ENCODE data around the gene CHAD.

Gene CHAD

DNA sequence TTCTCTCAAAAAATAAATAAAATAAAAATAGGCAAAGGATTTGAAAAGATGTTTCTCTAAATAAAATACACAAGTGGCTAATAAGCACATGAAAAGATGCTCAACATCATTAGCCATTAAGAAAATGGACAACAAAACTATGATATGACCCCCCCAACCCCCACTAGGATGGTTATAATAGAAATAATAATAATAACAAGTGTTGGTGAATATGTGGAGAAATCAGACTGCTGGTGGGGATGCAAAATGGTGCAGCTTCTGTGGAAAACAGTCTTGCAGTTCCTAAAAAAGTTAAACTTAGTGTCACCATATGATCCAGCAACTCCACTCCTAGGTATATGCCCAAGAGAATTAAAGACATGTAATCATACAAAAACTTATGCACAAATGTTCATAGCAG, 30.6 kb upstream of the CHAD start:
- Histone ChIP-seq H2BK120ac (ENCODE audit: low read depth, low read length) (no peak overlapping the region), H3K4me1 (ENCODE audit: control insufficient read depth, insufficient read depth, low read depth, low read length) (peaks cover 10% of the 10 kb centered on the region), H3K27me3 (ENCODE audit: control insufficient read depth in 1 of 2, insufficient read depth in 1 of 2, low read length in 2 of 2) (no peaks in the 10 kb centered on the region), H2AK5ac (ENCODE audit: low read length, severe bottlenecking) (no peak overlapping the region), H2BK12ac (ENCODE audit: low read length in 2 of 2) (no peak overlapping the region), H4K8ac (ENCODE audit: low read length) (no peak overlapping the region), H2BK15ac (ENCODE audit: low read depth, poor library complexity, severe bottlenecking) (no peak overlapping the region), H4K91ac (ENCODE audit: low read length) (no peak overlapping the region), H3K9me3 (ENCODE audit: control insufficient read depth, low read length) (no peaks in the 10 kb centered on the region), H3K79me1 (replicated peaks; ENCODE audit: low read length, poor library complexity, severe bottlenecking) (no peaks in the 10 kb centered on the region), H3K36me3 (ENCODE audit: control insufficient read depth in 1 of 2, insufficient read depth in 2 of 2, low read depth in 1 of 2, low read length in 2 of 2) (no peaks in the 10 kb centered on the region), H2AFZ (ENCODE audit: low read depth, low read length) (no peak overlapping the region), H3K27ac (ENCODE audit: low read length, poor library complexity, severe bottlenecking) (no peak overlapping the region), H3K4me3 (ENCODE audit: insufficient read depth in 1 of 2, low read depth in 1 of 2, low read length in 2 of 2) (no peak overlapping the region), H3K4ac (ENCODE audit: low read depth in 1 of 2, low read length in 2 of 2) (no peak overlapping the region), H3K9ac (ENCODE audit: low read length) (no peak overlapping the region), H3K14ac (ENCODE audit: low read length in 2 of 2) (no peak overlapping the region), H3K18ac (ENCODE audit: low read depth in 1 of 2, low read length in 2 of 2) (no peak overlapping the region), H3K4me2 (ENCODE audit: low read length, poor library complexity, severe bottlenecking) (no peak overlapping the region), H2BK5ac (ENCODE audit: low read depth, low read length, poor library complexity, severe bottlenecking) (no peak overlapping the region), H3K23ac (ENCODE audit: low read length in 2 of 2) (no peak overlapping the region)
- DNase-seq: no peak

DNA sequence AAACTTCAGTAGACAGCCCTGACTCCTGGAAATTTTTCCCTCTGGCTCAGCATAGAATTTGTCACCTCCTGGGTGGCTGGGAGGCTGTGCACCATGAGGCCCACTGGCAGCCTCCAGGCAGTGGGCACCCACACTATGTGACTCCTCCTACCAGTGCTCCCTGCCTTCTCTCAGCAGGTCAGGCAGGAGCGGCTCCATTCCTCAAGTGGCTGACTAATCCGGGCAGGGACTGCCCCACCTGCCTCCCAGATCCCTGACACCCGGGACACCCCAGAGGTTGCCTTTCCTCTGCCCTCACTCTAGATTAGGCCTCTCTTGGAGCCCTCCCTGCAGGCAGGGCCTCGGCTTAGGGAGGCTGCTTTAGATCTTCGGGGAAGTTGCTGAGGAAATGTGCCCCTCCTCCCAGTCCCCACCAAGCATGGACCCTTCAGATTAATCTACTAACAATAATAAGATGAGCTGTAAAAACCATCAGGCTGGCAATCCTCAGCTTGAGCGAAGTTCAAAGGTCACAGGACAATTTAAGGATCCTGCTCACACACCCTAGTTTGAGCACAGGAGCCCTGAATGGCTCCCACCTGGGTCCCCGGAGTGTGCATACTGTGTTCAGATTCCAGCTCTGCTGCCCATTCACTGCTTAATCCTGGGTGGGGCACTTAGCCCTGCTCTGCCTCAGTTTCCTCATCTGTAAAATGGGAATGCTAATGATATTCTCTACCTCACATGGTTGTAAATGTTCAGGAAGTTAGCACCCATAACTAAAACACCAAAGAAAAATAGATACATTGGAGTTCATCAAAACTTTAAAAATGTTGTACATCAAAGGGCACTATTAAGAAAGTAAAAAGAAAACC, 29.6 kb upstream of the CHAD start:
- no peak overlapping the region for H3K23ac ChIP-seq (ENCODE audit: low read length in 2 of 2)
- no peak overlapping the region for H3K27ac ChIP-seq (ENCODE audit: low read length, poor library complexity, severe bottlenecking)
- H3K27me3 ChIP-seq (ENCODE audit: control insufficient read depth in 1 of 2, insufficient read depth in 1 of 2, low read length in 2 of 2): no peaks in the 10 kb centered on the region
- WGBS: 80% methylated on average over 7 of the region's 7 CpGs
- no peak overlapping the region for H2BK12ac ChIP-seq (ENCODE audit: low read length in 2 of 2)
- H3K9me3 ChIP-seq (ENCODE audit: control insufficient read depth, low read length): no peaks in the 10 kb centered on the region
- no peak overlapping the region for H2BK5ac ChIP-seq (ENCODE audit: low read depth, low read length, poor library complexity, severe bottlenecking)
- H3K18ac ChIP-seq (ENCODE audit: low read depth in 1 of 2, low read length in 2 of 2): no peak overlapping the region
- no peak overlapping the region for H2BK120ac ChIP-seq (ENCODE audit: low read depth, low read length)
- H3K4ac ChIP-seq (ENCODE audit: low read depth in 1 of 2, low read length in 2 of 2): no peak overlapping the region
- no peak for DNase-seq
- H4K91ac ChIP-seq (ENCODE audit: low read length): no peak overlapping the region
- H3K4me1 ChIP-seq (ENCODE audit: control insufficient read depth, insufficient read depth, low read depth, low read length): no peaks in the 10 kb centered on the region
- no peak overlapping the region for H3K4me2 ChIP-seq (ENCODE audit: low read length, poor library complexity, severe bottlenecking)
- H2AK5ac ChIP-seq (ENCODE audit: low read length, severe bottlenecking): no peak overlapping the region
- H2AFZ ChIP-seq (ENCODE audit: low read depth, low read length): no peak overlapping the region
- H3K36me3 ChIP-seq (ENCODE audit: control insufficient read depth in 1 of 2, insufficient read depth in 2 of 2, low read depth in 1 of 2, low read length in 2 of 2): no peaks in the 10 kb centered on the region
- no peak overlapping the region for H2BK15ac ChIP-seq (ENCODE audit: low read depth, poor library complexity, severe bottlenecking)
- no peak overlapping the region for H3K9ac ChIP-seq (ENCODE audit: low read length)
- H4K8ac ChIP-seq (ENCODE audit: low read length): peak overlapping the region; percentile 19
- no peaks in the 10 kb centered on the region for H3K79me1 ChIP-seq (replicated peaks; ENCODE audit: low read length, poor library complexity, severe bottlenecking)
- no peak overlapping the region for H3K4me3 ChIP-seq (ENCODE audit: insufficient read depth in 1 of 2, low read depth in 1 of 2, low read length in 2 of 2)
- no peak overlapping the region for H3K14ac ChIP-seq (ENCODE audit: low read length in 2 of 2)

DNA sequence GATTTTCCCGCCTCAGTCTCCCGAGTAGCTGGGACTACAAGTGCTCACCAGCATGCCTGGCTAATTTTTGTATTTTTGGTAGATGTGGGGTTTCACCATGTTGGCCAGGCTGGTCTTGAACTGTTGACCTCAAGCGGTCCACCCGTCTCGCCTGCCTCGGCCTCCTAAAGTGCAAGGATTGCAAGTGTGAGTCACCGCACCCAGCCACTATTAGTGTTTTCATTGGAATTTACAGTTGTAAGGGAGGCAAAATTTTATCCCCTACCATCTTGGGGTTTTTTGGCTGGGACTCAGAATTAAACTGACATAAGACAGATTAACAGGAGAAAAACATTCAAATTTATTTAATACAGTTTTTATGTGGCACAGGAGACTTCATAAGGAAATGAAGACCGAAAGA, 27.2 kb upstream of the CHAD start:
- Histone ChIP-seq H3K27me3 (ENCODE audit: control insufficient read depth in 1 of 2, insufficient read depth in 1 of 2, low read length in 2 of 2) (no peaks in the 10 kb centered on the region), H3K4me2 (ENCODE audit: low read length, poor library complexity, severe bottlenecking) (no peak overlapping the region), H3K9ac (ENCODE audit: low read length) (no peak overlapping the region), H4K91ac (ENCODE audit: low read length) (no peak overlapping the region), H2AFZ (ENCODE audit: low read depth, low read length) (no peak overlapping the region), H3K23ac (ENCODE audit: low read length in 2 of 2) (no peak overlapping the region), H3K18ac (ENCODE audit: low read depth in 1 of 2, low read length in 2 of 2) (no peak overlapping the region), H4K8ac (ENCODE audit: low read length) (no peak overlapping the region), H2AK5ac (ENCODE audit: low read length, severe bottlenecking) (no peak overlapping the region), H2BK5ac (ENCODE audit: low read depth, low read length, poor library complexity, severe bottlenecking) (no peak overlapping the region), H3K4me3 (ENCODE audit: insufficient read depth in 1 of 2, low read depth in 1 of 2, low read length in 2 of 2) (no peak overlapping the region), H2BK12ac (ENCODE audit: low read length in 2 of 2) (no peak overlapping the region), H3K27ac (ENCODE audit: low read length, poor library complexity, severe bottlenecking) (no peak overlapping the region), H3K4ac (ENCODE audit: low read depth in 1 of 2, low read length in 2 of 2) (no peak overlapping the region), H3K79me1 (replicated peaks; ENCODE audit: low read length, poor library complexity, severe bottlenecking) (no peaks in the 10 kb centered on the region), H3K14ac (ENCODE audit: low read length in 2 of 2) (no peak overlapping the region), H2BK120ac (ENCODE audit: low read depth, low read length) (no peak overlapping the region), H2BK15ac (ENCODE audit: low read depth, poor library complexity, severe bottlenecking) (no peak overlapping the region), H3K36me3 (ENCODE audit: control insufficient read depth in 1 of 2, insufficient read depth in 2 of 2, low read depth in 1 of 2, low read length in 2 of 2) (no peaks in the 10 kb centered on the region), H3K4me1 (ENCODE audit: control insufficient read depth, insufficient read depth, low read depth, low read length) (no peaks in the 10 kb centered on the region), H3K9me3 (ENCODE audit: control insufficient read depth, low read length) (no peaks in the 10 kb centered on the region)
- WGBS: 79% methylated on average over 8 of the region's 8 CpGs
- no peak for DNase-seq

DNA sequence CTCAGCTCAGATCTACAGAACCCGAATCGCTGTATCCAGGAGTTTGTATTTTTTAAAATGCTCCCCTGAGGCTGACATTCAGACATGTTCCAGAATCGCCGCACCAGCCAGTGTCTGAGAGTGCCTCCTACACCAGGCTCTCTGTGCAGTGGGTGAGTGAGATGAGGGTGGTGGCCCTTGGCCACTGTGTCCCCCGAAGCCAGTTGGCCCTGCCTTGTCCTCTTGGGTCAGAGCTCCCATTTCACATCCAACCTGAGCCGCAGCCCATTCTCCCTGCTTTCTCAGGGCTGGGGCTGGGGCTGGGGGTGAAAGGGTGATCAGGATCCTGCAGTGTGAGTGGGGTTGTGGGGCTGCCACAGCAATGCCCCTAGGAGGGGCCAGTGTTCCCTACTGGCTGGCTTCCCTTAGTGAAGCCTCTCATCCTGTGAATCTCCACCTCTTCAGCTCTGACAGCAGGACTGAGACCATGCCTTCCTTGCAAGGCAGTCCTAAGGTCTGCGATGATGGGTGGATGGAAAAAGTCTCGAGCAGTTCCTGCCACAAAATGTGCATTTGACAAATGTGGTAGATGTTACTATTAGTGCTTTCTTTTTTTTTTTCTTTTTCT, 26.6 kb upstream of the CHAD start:
- H2BK15ac ChIP-seq (ENCODE audit: low read depth, poor library complexity, severe bottlenecking): no peak overlapping the region
- no peak overlapping the region for H3K9ac ChIP-seq (ENCODE audit: low read length)
- no peak overlapping the region for H3K23ac ChIP-seq (ENCODE audit: low read length in 2 of 2)
- H4K8ac ChIP-seq (ENCODE audit: low read length): no peak overlapping the region
- H4K91ac ChIP-seq (ENCODE audit: low read length): no peak overlapping the region
- H3K4me3 ChIP-seq (ENCODE audit: insufficient read depth in 1 of 2, low read depth in 1 of 2, low read length in 2 of 2): no peak overlapping the region
- H2BK5ac ChIP-seq (ENCODE audit: low read depth, low read length, poor library complexity, severe bottlenecking): no peak overlapping the region
- H2BK120ac ChIP-seq (ENCODE audit: low read depth, low read length): no peak overlapping the region
- H3K79me1 ChIP-seq (replicated peaks; ENCODE audit: low read length, poor library complexity, severe bottlenecking): no peaks in the 10 kb centered on the region
- H3K27ac ChIP-seq (ENCODE audit: low read length, poor library complexity, severe bottlenecking): no peak overlapping the region
- no peak overlapping the region for H3K18ac ChIP-seq (ENCODE audit: low read depth in 1 of 2, low read length in 2 of 2)
- H2AK5ac ChIP-seq (ENCODE audit: low read length, severe bottlenecking): no peak overlapping the region
- no peak overlapping the region for H3K14ac ChIP-seq (ENCODE audit: low read length in 2 of 2)
- 95% methylated on average over 6 of the region's 8 CpGs for WGBS
- no peak overlapping the region for H2BK12ac ChIP-seq (ENCODE audit: low read length in 2 of 2)
- H3K4ac ChIP-seq (ENCODE audit: low read depth in 1 of 2, low read length in 2 of 2): no peak overlapping the region
- H2AFZ ChIP-seq (ENCODE audit: low read depth, low read length): no peak overlapping the region
- no peak overlapping the region for H3K4me2 ChIP-seq (ENCODE audit: low read length, poor library complexity, severe bottlenecking)
- H3K27me3 ChIP-seq (ENCODE audit: control insufficient read depth in 1 of 2, insufficient read depth in 1 of 2, low read length in 2 of 2): no peaks in the 10 kb centered on the region
- DNase-seq: no peak
- H3K9me3 ChIP-seq (ENCODE audit: control insufficient read depth, low read length): no peaks in the 10 kb centered on the region
- no peaks in the 10 kb centered on the region for H3K4me1 ChIP-seq (ENCODE audit: control insufficient read depth, insufficient read depth, low read depth, low read length)
- H3K36me3 ChIP-seq (ENCODE audit: control insufficient read depth in 1 of 2, insufficient read depth in 2 of 2, low read depth in 1 of 2, low read length in 2 of 2): no peaks in the 10 kb centered on the region
